HEK293 (cell line): ENCODE measurements around the gene LAMA5.

Experiments
- CTCF ChIA-PET: fragments of 350-600 bp; formaldehyde crosslinking; extraction: SDS; loops from one replicate; lab custom pipeline; 2021; ENCODE audit warnings: antibody characterized with exemption; lab: Yijun Ruan, JAX
- POLR2A ChIA-PET: fragments of 300-600 bp; formaldehyde crosslinking; extraction: SDS; loops from one replicate; lab custom pipeline; 2020; ENCODE audit warnings: antibody characterized with exemption, inconsistent platforms; lab: Yijun Ruan, JAX
- H3K27ac ChIP-seq: fragments of 200-500 bp; sonication (Bioruptor generic); 2 replicates; pipeline ENCODE4 v1.5.1; 2014; ENCODE audit warnings: low read depth, low read length, control low read depth, inconsistent platforms; ENCODE audit errors: extremely low read depth
- H3K36me3 ChIP-seq, 2 experiments: fragments of 200-500 bp in 1 of 2; sonication (Bioruptor generic) in 1 of 2; 1 replicate in 1 of 2; 2 replicates in 1 of 2; pipeline ENCODE4 v1.5.1; 2014 to 2017; ENCODE audit warnings: inconsistent platforms in 2 of 2, low read length in 2 of 2; ENCODE audit not compliant: control insufficient read depth in 2 of 2, insufficient read depth in 1 of 2
- H3K4me1 ChIP-seq: fragments of 200-500 bp; sonication (Bioruptor generic); 2 replicates; pipeline ENCODE4 v1.5.1; 2014; ENCODE audit warnings: mild to moderate bottlenecking, low read length, inconsistent platforms; ENCODE audit not compliant: control insufficient read depth, insufficient read depth
- H3K4me3 ChIP-seq: 2 replicates; pipeline ENCODE4 v1.5.1; 2011; ENCODE audit warnings: low read depth, mild to moderate bottlenecking, control low read depth, low read length, moderate library complexity
- H3K9me3 ChIP-seq: fragments of 200-500 bp; sonication (Bioruptor generic); 2 replicates; pipeline ENCODE4 v1.5.1; 2014; ENCODE audit warnings: low read depth, low read length, inconsistent platforms; ENCODE audit not compliant: control insufficient read depth, insufficient read depth
- GFI1B ChIP-seq: fragments of 450-650 bp; formaldehyde crosslinking; IDR thresholded peaks from 2 replicates; pipeline ENCODE4 v1.5.1; 2016; ENCODE audit warnings: missing biosample characterization, missing genetic modification characterization
- GLIS1 ChIP-seq: fragments of 450-650 bp; formaldehyde crosslinking; IDR thresholded peaks from 2 replicates; pipeline ENCODE4 v1.5.1; 2016; ENCODE audit warnings: missing biosample characterization, missing genetic modification characterization
- GLIS2 ChIP-seq: fragments of 450-650 bp; formaldehyde crosslinking; IDR thresholded peaks from 2 replicates; pipeline ENCODE4 v1.5.1; 2016; ENCODE audit warnings: missing biosample characterization, missing genetic modification characterization
- KLF1 ChIP-seq: fragments of 450-650 bp; formaldehyde crosslinking; IDR thresholded peaks from 2 replicates; pipeline ENCODE4 v1.5.1; 2016; ENCODE audit warnings: missing biosample characterization, missing genetic modification characterization
- MYNN ChIP-seq: fragments of 450-650 bp; formaldehyde crosslinking; IDR thresholded peaks from 2 replicates; pipeline ENCODE4 v1.5.1; 2016; ENCODE audit warnings: missing biosample characterization, missing genetic modification characterization, borderline replicate concordance
- SP7 ChIP-seq: fragments of 450-650 bp; formaldehyde crosslinking; IDR thresholded peaks from 2 replicates; pipeline ENCODE4 v1.5.1; 2016; ENCODE audit warnings: missing biosample characterization, missing genetic modification characterization
- ZBTB20 ChIP-seq: fragments of 450-650 bp; formaldehyde crosslinking; IDR thresholded peaks from 2 replicates; pipeline ENCODE4 v1.5.1; 2016; ENCODE audit warnings: missing biosample characterization, missing genetic modification characterization
- ZFP69B ChIP-seq: fragments of 450-650 bp; formaldehyde crosslinking; IDR thresholded peaks from 2 replicates; pipeline ENCODE4 v1.5.1; 2016; ENCODE audit warnings: missing biosample characterization, missing genetic modification characterization
- ZIC2 ChIP-seq: fragments of 450-650 bp; formaldehyde crosslinking; IDR thresholded peaks from 2 replicates; pipeline ENCODE4 v1.5.1; 2016; ENCODE audit warnings: missing biosample characterization, missing genetic modification characterization
- ZNF132 ChIP-seq: fragments of 450-650 bp; formaldehyde crosslinking; IDR thresholded peaks from 2 replicates; pipeline ENCODE4 v1.5.1; 2017; ENCODE audit warnings: missing biosample characterization, missing genetic modification characterization, borderline replicate concordance
- ZNF133 ChIP-seq: fragments of 450-650 bp; formaldehyde crosslinking; IDR thresholded peaks from 2 replicates; pipeline ENCODE4 v1.5.1; 2016; ENCODE audit warnings: missing biosample characterization, missing genetic modification characterization
- ZNF223 ChIP-seq: fragments of 450-650 bp; formaldehyde crosslinking; IDR thresholded peaks from 2 replicates; pipeline ENCODE4 v1.5.1; 2016; ENCODE audit warnings: missing biosample characterization, missing genetic modification characterization
- ZNF677 ChIP-seq: fragments of 450-650 bp; IDR thresholded peaks from 2 replicates; pipeline ENCODE4 v1.5.0; 2018; ENCODE audit warnings: missing biosample characterization, mild to moderate bottlenecking, missing genetic modification characterization, moderate library complexity
- TF ChIP-seq, protein P1 (sequence below): fragments of 450-650 bp; formaldehyde crosslinking; IDR thresholded peaks from 2 replicates; pipeline ENCODE4 v1.5.1; 2016; ENCODE audit warnings: missing biosample characterization, missing genetic modification characterization
- TF ChIP-seq, protein P2 (sequence below): IDR thresholded peaks from 2 replicates; pipeline ENCODE4 v1.6.1; 2011; ENCODE audit warnings: mild to moderate bottlenecking, low read depth, low read length, borderline replicate concordance
- TF ChIP-seq, protein P3 (sequence below): fragments of 450-650 bp; formaldehyde crosslinking; IDR thresholded peaks from 2 replicates; pipeline ENCODE4 v1.5.1; 2016; ENCODE audit warnings: missing biosample characterization, missing genetic modification characterization
- TF ChIP-seq, protein P4 (sequence below): fragments of 450-650 bp; formaldehyde crosslinking; IDR thresholded peaks from 2 replicates; pipeline ENCODE4 v1.5.1; 2017; ENCODE audit warnings: missing biosample characterization, missing genetic modification characterization
- TF ChIP-seq, protein P5 (sequence below): fragments of 450-650 bp; formaldehyde crosslinking; IDR thresholded peaks from 2 replicates; pipeline ENCODE4 v1.5.1; 2016; ENCODE audit warnings: missing biosample characterization, missing genetic modification characterization

Gene LAMA5

DNA sequence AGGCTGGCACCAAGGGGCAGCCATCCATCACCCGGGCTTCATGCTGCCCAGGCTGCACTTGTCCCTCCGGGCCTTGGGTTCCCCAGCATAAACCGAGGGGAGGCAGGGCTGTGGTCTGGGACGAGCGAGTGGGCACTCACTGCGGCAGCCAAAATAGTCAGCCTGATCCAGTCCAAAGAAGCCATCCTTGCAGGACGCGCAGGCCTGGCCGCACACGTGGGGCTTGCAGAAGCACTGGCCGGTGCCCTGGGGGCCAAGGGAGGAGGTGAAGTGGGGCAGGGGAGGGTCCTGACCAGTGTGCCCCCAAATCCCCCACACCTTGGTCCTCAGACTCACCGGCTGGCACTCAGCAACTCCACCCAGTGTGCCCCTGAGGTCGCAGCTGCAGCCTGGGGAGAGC is 32.2 kb downstream of the LAMA5 start (continued):
- TF ChIP-seq, protein P1, sequence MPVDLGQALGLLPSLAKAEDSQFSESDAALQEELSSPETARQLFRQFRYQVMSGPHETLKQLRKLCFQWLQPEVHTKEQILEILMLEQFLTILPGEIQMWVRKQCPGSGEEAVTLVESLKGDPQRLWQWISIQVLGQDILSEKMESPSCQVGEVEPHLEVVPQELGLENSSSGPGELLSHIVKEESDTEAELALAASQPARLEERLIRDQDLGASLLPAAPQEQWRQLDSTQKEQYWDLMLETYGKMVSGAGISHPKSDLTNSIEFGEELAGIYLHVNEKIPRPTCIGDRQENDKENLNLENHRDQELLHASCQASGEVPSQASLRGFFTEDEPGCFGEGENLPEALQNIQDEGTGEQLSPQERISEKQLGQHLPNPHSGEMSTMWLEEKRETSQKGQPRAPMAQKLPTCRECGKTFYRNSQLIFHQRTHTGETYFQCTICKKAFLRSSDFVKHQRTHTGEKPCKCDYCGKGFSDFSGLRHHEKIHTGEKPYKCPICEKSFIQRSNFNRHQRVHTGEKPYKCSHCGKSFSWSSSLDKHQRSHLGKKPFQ = no peak

DNA sequence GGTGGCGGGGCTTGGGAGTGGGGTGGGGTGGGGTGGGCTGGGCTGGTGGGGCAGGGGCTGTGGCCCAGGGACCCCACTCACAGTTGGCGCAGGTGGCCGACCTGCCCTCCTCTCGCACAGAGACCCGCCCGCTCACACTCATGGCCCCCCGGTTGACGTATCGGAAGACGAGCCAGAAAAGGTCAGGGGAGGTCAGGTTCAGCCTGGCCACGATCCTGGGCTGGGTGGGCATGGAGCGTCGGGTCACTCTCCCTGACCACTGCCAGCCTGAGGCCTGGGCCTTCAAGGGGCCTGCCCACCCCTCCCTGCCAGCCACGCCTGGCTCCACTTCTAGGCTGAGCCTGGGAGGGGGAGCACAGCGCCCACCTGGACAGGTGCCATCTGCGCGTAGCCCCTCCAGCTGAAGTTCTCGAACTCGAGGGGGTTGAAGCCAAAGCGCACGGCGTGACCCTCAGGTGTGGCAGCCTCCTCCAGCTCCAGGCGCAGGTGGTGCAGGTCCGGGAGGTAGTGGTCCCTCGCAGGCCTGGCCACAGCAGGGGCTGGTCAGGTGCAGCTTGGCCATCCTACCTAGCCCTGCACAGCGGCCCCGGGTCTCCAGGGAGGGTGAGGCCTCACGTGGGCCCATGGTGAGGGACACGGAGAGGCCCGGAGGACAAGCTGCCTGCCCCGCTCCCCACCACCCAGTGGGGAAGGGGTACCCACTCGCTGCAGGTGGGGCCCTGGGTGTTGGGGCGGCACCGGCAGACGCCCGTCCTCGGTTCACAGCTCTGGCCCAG is 33.1 kb downstream of the LAMA5 start:
- 0 out of 2 replicates have a peak, but pooled peaks have one; percentile 12 for TF ChIP-seq GLIS2 (tag by site-specific recombination)
- TF ChIP-seq, protein P2, sequence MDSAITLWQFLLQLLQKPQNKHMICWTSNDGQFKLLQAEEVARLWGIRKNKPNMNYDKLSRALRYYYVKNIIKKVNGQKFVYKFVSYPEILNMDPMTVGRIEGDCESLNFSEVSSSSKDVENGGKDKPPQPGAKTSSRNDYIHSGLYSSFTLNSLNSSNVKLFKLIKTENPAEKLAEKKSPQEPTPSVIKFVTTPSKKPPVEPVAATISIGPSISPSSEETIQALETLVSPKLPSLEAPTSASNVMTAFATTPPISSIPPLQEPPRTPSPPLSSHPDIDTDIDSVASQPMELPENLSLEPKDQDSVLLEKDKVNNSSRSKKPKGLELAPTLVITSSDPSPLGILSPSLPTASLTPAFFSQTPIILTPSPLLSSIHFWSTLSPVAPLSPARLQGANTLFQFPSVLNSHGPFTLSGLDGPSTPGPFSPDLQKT = no peak
- ChIA-PET POLR2A (no interaction called here), CTCF (no interaction called here)
- no peak overlapping the region for H3K4me3 ChIP-seq
- no peak overlapping the region for H3K27ac ChIP-seq
- no peaks in the 10 kb centered on the region for H3K9me3 ChIP-seq
- H3K4me1 ChIP-seq = no peaks in the 10 kb centered on the region
- peaks cover 0 to 79% of the 10 kb centered on the region in 2 experiments; a peak in 2 of 3 replicates for H3K36me3 ChIP-seq

DNA sequence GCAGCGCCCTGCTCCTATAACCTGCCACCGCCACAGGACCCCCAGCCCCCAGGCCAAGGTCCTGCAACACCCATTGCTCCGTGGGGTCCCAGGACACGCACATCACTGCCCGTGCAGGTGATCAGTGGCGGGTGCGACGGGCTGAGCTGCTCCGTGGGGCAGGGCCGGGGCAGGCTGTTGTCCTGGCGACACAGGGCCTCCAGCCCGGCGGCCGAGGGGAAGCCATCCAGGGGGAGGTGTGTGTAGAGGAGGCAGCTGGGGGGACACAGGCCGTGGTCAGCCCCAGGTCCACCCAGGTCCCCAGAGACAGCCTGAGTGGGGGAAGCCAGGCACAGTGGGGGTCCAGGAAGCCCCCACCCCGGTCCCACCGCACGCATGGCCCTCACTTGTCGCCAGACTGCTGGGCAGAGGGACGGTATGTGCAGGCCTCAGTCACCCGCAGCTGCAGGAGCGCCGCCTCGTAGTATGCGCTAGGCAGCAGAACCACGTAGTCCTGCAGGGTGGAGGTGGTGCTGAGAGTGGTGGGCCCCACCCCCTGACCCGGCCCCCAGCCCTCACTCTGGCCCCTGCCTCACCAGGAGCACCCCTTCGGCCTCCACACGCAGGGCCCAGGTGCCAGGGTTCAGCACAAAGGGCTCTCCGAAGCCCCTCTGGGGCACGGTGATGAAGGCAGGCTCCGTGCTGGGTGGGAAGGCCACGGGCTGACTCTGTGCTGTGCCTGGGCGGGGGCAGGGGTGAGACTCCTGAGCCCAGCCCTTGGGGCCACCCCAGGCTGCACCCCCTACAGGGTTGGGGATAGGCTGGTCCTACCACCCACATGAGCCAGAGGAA is 33.9 kb downstream of the LAMA5 start:
- Histone ChIP-seq H3K9me3 (no peaks in the 10 kb centered on the region), H3K4me3 (no peak overlapping the region), H3K36me3 (peaks cover 0 to 84% of the 10 kb centered on the region in 2 experiments; a peak in 2 of 3 replicates), H3K27ac (no peak overlapping the region), H3K4me1 (no peaks in the 10 kb centered on the region)
- CTCF ChIA-PET = interaction anchor here (1.5 kb wide), 1 partner anchor 49 kb away, joined by 5 read pairs; no protein-coding TSS in a partner anchor
- POLR2A ChIA-PET = no interaction called here
- TF ChIP-seq SP7 (tag by site-specific recombination) = no peak
- TF ChIP-seq MYNN (tag by site-specific recombination) = no peak
- TF ChIP-seq, protein P3, sequence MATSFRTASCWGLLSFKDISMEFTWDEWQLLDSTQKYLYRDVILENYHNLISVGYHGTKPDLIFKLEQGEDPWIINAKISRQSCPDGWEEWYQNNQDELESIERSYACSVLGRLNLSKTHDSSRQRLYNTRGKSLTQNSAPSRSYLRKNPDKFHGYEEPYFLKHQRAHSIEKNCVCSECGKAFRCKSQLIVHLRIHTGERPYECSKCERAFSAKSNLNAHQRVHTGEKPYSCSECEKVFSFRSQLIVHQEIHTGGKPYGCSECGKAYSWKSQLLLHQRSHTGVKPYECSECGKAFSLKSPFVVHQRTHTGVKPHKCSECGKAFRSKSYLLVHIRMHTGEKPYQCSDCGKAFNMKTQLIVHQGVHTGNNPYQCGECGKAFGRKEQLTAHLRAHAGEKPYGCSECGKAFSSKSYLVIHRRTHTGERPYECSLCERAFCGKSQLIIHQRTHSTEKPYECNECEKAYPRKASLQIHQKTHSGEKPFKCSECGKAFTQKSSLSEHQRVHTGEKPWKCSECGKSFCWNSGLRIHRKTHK (tag by site-specific recombination) = no peak
- TF ChIP-seq ZNF223 (tag by site-specific recombination) = no peak
- TF ChIP-seq, protein P2 = no peak
- no peak for TF ChIP-seq ZNF133 (tag by site-specific recombination)
- no peak for TF ChIP-seq ZIC2 (tag by site-specific recombination)
- TF ChIP-seq ZNF677 (tag by site-specific recombination) = no peak
- TF ChIP-seq ZFP69B (tag by site-specific recombination) = 0 out of 2 replicates have a peak, but pooled peaks have one; percentile 39
- TF ChIP-seq GLIS1 (tag by site-specific recombination) = peak; percentile 23; the same call in 1 of the 2 replicates
- no peak for TF ChIP-seq GFI1B (tag by site-specific recombination)
- TF ChIP-seq, protein P4, sequence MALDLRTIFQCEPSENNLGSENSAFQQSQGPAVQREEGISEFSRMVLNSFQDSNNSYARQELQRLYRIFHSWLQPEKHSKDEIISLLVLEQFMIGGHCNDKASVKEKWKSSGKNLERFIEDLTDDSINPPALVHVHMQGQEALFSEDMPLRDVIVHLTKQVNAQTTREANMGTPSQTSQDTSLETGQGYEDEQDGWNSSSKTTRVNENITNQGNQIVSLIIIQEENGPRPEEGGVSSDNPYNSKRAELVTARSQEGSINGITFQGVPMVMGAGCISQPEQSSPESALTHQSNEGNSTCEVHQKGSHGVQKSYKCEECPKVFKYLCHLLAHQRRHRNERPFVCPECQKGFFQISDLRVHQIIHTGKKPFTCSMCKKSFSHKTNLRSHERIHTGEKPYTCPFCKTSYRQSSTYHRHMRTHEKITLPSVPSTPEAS (tag by site-specific recombination) = no peak
- TF ChIP-seq KLF1 (tag by site-specific recombination) = no peak
- TF ChIP-seq ZNF132 (tag by site-specific recombination) = no peak
- TF ChIP-seq ZBTB20 (tag by site-specific recombination) = no peak
- TF ChIP-seq, protein P5, sequence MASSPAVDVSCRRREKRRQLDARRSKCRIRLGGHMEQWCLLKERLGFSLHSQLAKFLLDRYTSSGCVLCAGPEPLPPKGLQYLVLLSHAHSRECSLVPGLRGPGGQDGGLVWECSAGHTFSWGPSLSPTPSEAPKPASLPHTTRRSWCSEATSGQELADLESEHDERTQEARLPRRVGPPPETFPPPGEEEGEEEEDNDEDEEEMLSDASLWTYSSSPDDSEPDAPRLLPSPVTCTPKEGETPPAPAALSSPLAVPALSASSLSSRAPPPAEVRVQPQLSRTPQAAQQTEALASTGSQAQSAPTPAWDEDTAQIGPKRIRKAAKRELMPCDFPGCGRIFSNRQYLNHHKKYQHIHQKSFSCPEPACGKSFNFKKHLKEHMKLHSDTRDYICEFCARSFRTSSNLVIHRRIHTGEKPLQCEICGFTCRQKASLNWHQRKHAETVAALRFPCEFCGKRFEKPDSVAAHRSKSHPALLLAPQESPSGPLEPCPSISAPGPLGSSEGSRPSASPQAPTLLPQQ = 0 out of 2 replicates have a peak, but pooled peaks have one; percentile 29
